Neural cell (in vitro differentiated cells): Measurements from ENCODE around the gene CLNK. TPM values are rescaled to one million over a fixed set of nuclear protein-coding genes. Genes with fewer than 3 reads are reported as not detected.

Source experiments
- H2AFZ ChIP-seq: fragments of 200-600, 300-800 bp; sonication (generic), shearing (Covaris generic); 2 replicates; pipeline ENCODE4 v1.6.0; 2014; ENCODE audit warnings: low read depth, mild to moderate bottlenecking, antibody characterized with exemption, low read length, moderate library complexity
- H3F3A ChIP-seq: fragments of 200-600 bp; shearing (Covaris generic); 2 replicates; pipeline ENCODE4 v1.6.1; 2016; ENCODE audit warnings: mild to moderate bottlenecking, moderate library complexity, mixed read lengths, antibody characterized with exemption, low read length; ENCODE audit not compliant: insufficient read depth, poor library complexity, severe bottlenecking
- H3K27ac ChIP-seq: fragments of 200-600, 300-800 bp; sonication (generic), shearing (Covaris generic); 2 replicates; pipeline ENCODE4 v1.5.1; 2014; ENCODE audit warnings: mild to moderate bottlenecking, low read length, moderate library complexity
- H3K27me3 ChIP-seq: fragments of 300-800, 200-600 bp; sonication (generic), shearing (Covaris generic); 2 replicates; pipeline ENCODE4 v1.6.0; 2014; ENCODE audit warnings: mild to moderate bottlenecking, low read depth, low read length, moderate library complexity; ENCODE audit not compliant: insufficient read depth
- H3K36me3 ChIP-seq: fragments of 300-800, 200-600 bp; sonication (generic), shearing (Covaris generic); 2 replicates; pipeline ENCODE4 v1.5.1; 2014; ENCODE audit warnings: mild to moderate bottlenecking, antibody characterized with exemption, low read length, moderate library complexity; ENCODE audit not compliant: insufficient read depth
- H3K4me2 ChIP-seq: fragments of 300-800, 200-600 bp; sonication (generic), shearing (Covaris generic); 2 replicates; pipeline ENCODE4 v1.6.0; 2014; ENCODE audit warnings: mild to moderate bottlenecking, low read length
- H3K4me3 ChIP-seq: fragments of 300-800, 200-600 bp; sonication (generic), shearing (Covaris generic); 2 replicates; pipeline ENCODE4 v1.5.1; 2014; ENCODE audit warnings: mild to moderate bottlenecking, low read length, moderate library complexity
- H3K79me2 ChIP-seq: fragments of 200-600 bp; shearing (Covaris generic); replicated peaks from 2 replicates; pipeline ENCODE4 v1.6.0; 2014; ENCODE audit warnings: mild to moderate bottlenecking, low read length, moderate library complexity; ENCODE audit not compliant: insufficient read depth
- H3K9ac ChIP-seq: fragments of 300-800, 200-600 bp; sonication (generic), shearing (Covaris generic); 2 replicates; pipeline ENCODE4 v1.6.1; 2016; ENCODE audit warnings: mild to moderate bottlenecking, low read length, mixed read lengths
- H3K9me2 ChIP-seq: fragments of 200-600 bp; shearing (Covaris generic); 2 replicates; pipeline ENCODE4 v1.6.1; 2016; ENCODE audit warnings: mild to moderate bottlenecking, low read length, mixed read lengths; ENCODE audit not compliant: insufficient read depth
- H3K9me3 ChIP-seq: fragments of 200-600, 300-800 bp; sonication (generic), shearing (Covaris generic); 2 replicates; pipeline ENCODE4 v1.6.1; 2016; ENCODE audit warnings: mild to moderate bottlenecking, mixed run types, low read length, moderate library complexity, mixed read lengths
- H4K20me1 ChIP-seq: fragments of 200-600 bp; shearing (Covaris generic); 2 replicates; pipeline ENCODE4 v1.6.1; 2016; ENCODE audit warnings: mild to moderate bottlenecking, mixed run types; ENCODE audit not compliant: insufficient read depth
- CTCF ChIP-seq: fragments of 450-650 bp; IDR thresholded peaks from 2 replicates; pipeline ENCODE4 v1.5.1; 2014; ENCODE audit warnings: antibody characterized with exemption, mild to moderate bottlenecking, moderate library complexity; ENCODE audit not compliant: poor library complexity, severe bottlenecking
- EP300 ChIP-seq: fragments of 450-650 bp; conservative IDR thresholded peaks from 2 replicates; pipeline ENCODE4 v1.6.1; 2014; ENCODE audit warnings: antibody characterized with exemption, mild to moderate bottlenecking, moderate library complexity; ENCODE audit not compliant: poor library complexity, severe bottlenecking
- EZH2 ChIP-seq: fragments of 200-600, 300-800 bp; shearing (Covaris generic), sonication (generic); IDR thresholded peaks from 2 replicates; pipeline ENCODE4 v1.6.1; 2014; ENCODE audit warnings: antibody characterized with exemption, low read length, borderline replicate concordance, mild to moderate bottlenecking; ENCODE audit not compliant: insufficient read depth, poor library complexity, severe bottlenecking
- MXI1 ChIP-seq: fragments of 450-650 bp; conservative IDR thresholded peaks from 2 replicates; pipeline ENCODE4 v1.6.1; 2014; ENCODE audit warnings: antibody characterized with exemption, mild to moderate bottlenecking; ENCODE audit not compliant: poor library complexity, severe bottlenecking
- POLR2AphosphoS5 ChIP-seq: IDR thresholded peaks from 2 replicates; pipeline ENCODE4 v1.6.1; 2012
- RAD21 ChIP-seq: fragments of 450-650 bp; conservative IDR thresholded peaks from 2 replicates; pipeline ENCODE4 v1.6.1; 2014; ENCODE audit warnings: antibody characterized with exemption, mild to moderate bottlenecking, moderate library complexity
- REST ChIP-seq: IDR thresholded peaks from 2 replicates; pipeline ENCODE4 v1.6.1; 2012; ENCODE audit warnings: borderline replicate concordance
- SMC3 ChIP-seq: fragments of 450-650 bp; conservative IDR thresholded peaks from 2 replicates; pipeline ENCODE4 v1.6.1; 2014; ENCODE audit warnings: antibody characterized with exemption, mild to moderate bottlenecking, moderate library complexity; ENCODE audit not compliant: poor library complexity
- TAF1 ChIP-seq: IDR thresholded peaks from 2 replicates; pipeline ENCODE4 v1.6.1; 2012; ENCODE audit warnings: low read depth
- polyA plus RNA-seq: library from polyadenylated mRNA; depleted of rRNA; stranded (reverse); fragments of >200 nt; gene quantifications from 2 replicates; pipeline ENCODE4 v1.2.3, GENCODE V29; 2014

The CLNK gene
- polyA plus RNA-seq, 1 donor from 2014 or later: not detected

GRCh38 chr4:10656420-10656819 is 28.1 kb downstream of the CLNK start:
- no peak overlapping the region for H3K4me2 ChIP-seq

GRCh38 chr4:10655968-10656367 is 28.6 kb downstream of the CLNK start:
- Histone ChIP-seq H3K27me3 (no peaks in the 10 kb centered on the region), H3K4me2 (no peak overlapping the region)
- TF ChIP-seq EZH2 (no peak), MXI1 (no peak), RAD21 (no peak), POLR2AphosphoS5 (no peak), TAF1 (no peak), SMC3 (no peak), EP300 (no peak), REST (no peak)

More at GRCh38 chr4:10656420-10656819, 28.1 kb downstream of the CLNK start:
- TF ChIP-seq POLR2AphosphoS5 (no peak), EP300 (no peak), MXI1 (no peak), SMC3 (no peak), REST (no peak), TAF1 (no peak), CTCF (no peak), RAD21 (no peak), EZH2 (no peak)
- no peaks in the 10 kb centered on the region for H3K9me2 ChIP-seq
- H3K79me2 ChIP-seq: no peaks in the 10 kb centered on the region
- H3K9me3 ChIP-seq: no peaks in the 10 kb centered on the region
- no peak overlapping the region for H3K9ac ChIP-seq
- no peaks in the 10 kb centered on the region for H3K27me3 ChIP-seq
- no peak overlapping the region for H3K4me3 ChIP-seq
- no peak overlapping the region for H2AFZ ChIP-seq
- H3K36me3 ChIP-seq: no peaks in the 10 kb centered on the region
- H3F3A ChIP-seq: no peaks in the 10 kb centered on the region
- H3K27ac ChIP-seq: no peak overlapping the region
- no peaks in the 10 kb centered on the region for H4K20me1 ChIP-seq

More at GRCh38 chr4:10655968-10656367, 28.6 kb downstream of the CLNK start:
- H3K9me2 ChIP-seq: no peaks in the 10 kb centered on the region
- no peaks in the 10 kb centered on the region for H3F3A ChIP-seq
- H3K79me2 ChIP-seq: no peaks in the 10 kb centered on the region
- H3K9ac ChIP-seq: no peak overlapping the region
- H3K27ac ChIP-seq: no peak overlapping the region
- H2AFZ ChIP-seq: no peak overlapping the region
- no peaks in the 10 kb centered on the region for H4K20me1 ChIP-seq
- H3K9me3 ChIP-seq: no peaks in the 10 kb centered on the region
- H3K4me3 ChIP-seq: no peak overlapping the region
- H3K36me3 ChIP-seq: no peaks in the 10 kb centered on the region
